HepG2 (cell line): Measurements from ENCODE around the gene CD7. TPM values are rescaled to one million over a fixed set of nuclear protein-coding genes. Genes with fewer than 3 reads are reported as not detected.
A peak's percentile ranks its signal among the peaks of the same experiment; 100 is the strongest.

ENCODE experiments used
- ATAC-seq: fragments of 200-7000 bp; cut with Tn5 transposase; 3 replicates; pipeline ENCODE4 v1.9.1; 2020; ENCODE audit warnings: mild to moderate bottlenecking, moderate library complexity
- BruUV-seq: library from RNA; stranded (reverse); fragments of 400-500 nt; replicated peaks from 2 replicates; lab custom pipeline; 2021; lab: Mats Ljungman, UMichigan
- CTCF ChIA-PET: fragments of 300-600 bp; formaldehyde crosslinking; extraction: SDS; loops from one replicate; lab custom pipeline; 2021; ENCODE audit warnings: low total read pairs, inconsistent platforms, low intra/inter-chr PET ratio; lab: Yijun Ruan, JAX
- POLR2A ChIA-PET: fragments of 350-600 bp; sonication (Branson Sonifier 250); formaldehyde crosslinking; loops from one replicate; lab custom pipeline; 2020; ENCODE audit warnings: antibody characterized with exemption, inconsistent platforms; lab: Yijun Ruan, JAX
- DNase-seq: peaks from one replicate; pipeline ENCODE4 v3.0.0-alpha.2; 2015; ENCODE audit warnings: low spot score
- FAIRE-seq: peaks from 3 replicates; lab custom pipeline; 2011; peaks lifted over from hg19 to GRCh38; lab: Jason Lieb, UNC
- H2AFZ ChIP-seq: one replicate; pipeline ENCODE4 v1.6.1; 2011; ENCODE audit warnings: low read length, inconsistent platforms
- H3K27ac ChIP-seq: fragments of 300-600 bp; 3 replicates; pipeline ENCODE4 v1.8.0; 2011; ENCODE audit warnings: mixed run types, mild to moderate bottlenecking, mixed read lengths, low read length, inconsistent platforms; ENCODE audit not compliant: insufficient read depth; ENCODE audit errors: extremely low read length
- H3K27me3 ChIP-seq, 2 experiments: fragments of 200-600 bp in 1 of 2; 2 replicates in 1 of 2; 3 replicates in 1 of 2; pipeline versions ENCODE4 v1.6.0 to v1.8.0; 2011; ENCODE audit warnings: low read length in 2 of 2, mild to moderate bottlenecking in 2 of 2, moderate library complexity in 2 of 2, inconsistent platforms in 1 of 2; ENCODE audit not compliant: insufficient read depth in 2 of 2, control insufficient read depth in 1 of 2
- H3K36me3 ChIP-seq, 2 experiments: fragments of 200-600 bp in 1 of 2; replicated peaks in 1 of 2; 2 replicates in 1 of 2; 3 replicates in 1 of 2; pipeline versions ENCODE4 v1.5.1 to v1.8.0; 2011; ENCODE audit warnings: low read length in 2 of 2, inconsistent platforms in 1 of 2; ENCODE audit not compliant: insufficient read depth in 2 of 2, control insufficient read depth in 1 of 2
- H3K4me1 ChIP-seq: 2 replicates; pipeline ENCODE4 v1.5.1; 2012; ENCODE audit warnings: low read length, inconsistent platforms; ENCODE audit not compliant: insufficient read depth
- H3K4me2 ChIP-seq: 2 replicates; pipeline ENCODE4 v1.6.0; 2011; ENCODE audit warnings: low read depth, low read length, inconsistent platforms
- H3K4me3 ChIP-seq, 3 experiments: fragments of 200-600 bp in 1 of 3; sonication (generic), shearing (Covaris generic) in 1 of 3; replicated peaks in 1 of 3; 2 replicates each; pipeline ENCODE4 v1.5.1; 2011 to 2016; ENCODE audit warnings: low read length in 3 of 3, inconsistent platforms in 2 of 3, low read depth in 2 of 3, mild to moderate bottlenecking in 2 of 3, control low read depth in 1 of 3, mixed read lengths in 1 of 3; ENCODE audit not compliant: insufficient read depth in 1 of 3
- H3K79me2 ChIP-seq: one replicate; pipeline ENCODE4 v1.6.1; 2011; ENCODE audit warnings: low read length, inconsistent platforms; ENCODE audit not compliant: insufficient read depth
- H3K9ac ChIP-seq: 2 replicates; pipeline ENCODE4 v1.6.0; 2011; ENCODE audit warnings: mild to moderate bottlenecking, low read depth, low read length, inconsistent platforms; ENCODE audit not compliant: insufficient read depth
- H3K9me3 ChIP-seq: 2 replicates; pipeline ENCODE4 v1.5.1; 2012; ENCODE audit warnings: mild to moderate bottlenecking, low read length
- H4K20me1 ChIP-seq: 2 replicates; pipeline ENCODE4 v1.6.0; 2011; ENCODE audit warnings: inconsistent platforms, mild to moderate bottlenecking, low read length, moderate library complexity; ENCODE audit not compliant: insufficient read depth
- AGO1 ChIP-seq: fragments of 200-400 bp; formaldehyde crosslinking; IDR thresholded peaks from 2 replicates; pipeline ENCODE4 v1.6.1; 2017; ENCODE audit warnings: mild to moderate bottlenecking, low read depth, low read length, moderate library complexity; ENCODE audit not compliant: poor library complexity, severe bottlenecking
- EP300 ChIP-seq, 3 experiments: sonication (generic) in 1 of 3; formaldehyde crosslinking in 1 of 3; IDR thresholded peaks; 2 replicates each; pipeline versions ENCODE4 v1.5.1 to v1.6.1; 2011 to 2020; ENCODE audit warnings: low read depth in 2 of 3, low read length in 2 of 3, borderline replicate concordance in 1 of 3, improper control_type of control experiment in 1 of 3, mild to moderate bottlenecking in 1 of 3, missing genetic modification reagents in 1 of 3, moderate library complexity in 1 of 3
- IRF2 ChIP-seq: IDR thresholded peaks from 2 replicates; pipeline ENCODE4 v1.6.1; 2018; ENCODE audit warnings: missing genetic modification reagents, missing compliant biosample characterization
- KDM3A ChIP-seq: IDR thresholded peaks from 2 replicates; pipeline ENCODE4 v1.6.1; 2018; ENCODE audit warnings: low read depth, missing compliant biosample characterization
- KMT2B ChIP-seq: IDR thresholded peaks from 2 replicates; pipeline ENCODE4 v1.6.1; 2016; ENCODE audit warnings: missing genetic modification reagents, missing compliant biosample characterization
- NFYB ChIP-seq: sonication (generic); formaldehyde crosslinking; IDR thresholded peaks from 2 replicates; pipeline ENCODE4 v1.4.0; 2020; ENCODE audit warnings: missing genetic modification reagents
- PHF8 ChIP-seq: sonication (generic); formaldehyde crosslinking; IDR thresholded peaks from 2 replicates; pipeline ENCODE4 v1.5.0; 2020; ENCODE audit warnings: missing genetic modification reagents
- RARA ChIP-seq: IDR thresholded peaks from 2 replicates; pipeline ENCODE4 v1.6.1; 2016; ENCODE audit warnings: missing genetic modification reagents, missing compliant biosample characterization
- RXRA ChIP-seq: sonication (generic); formaldehyde crosslinking; IDR thresholded peaks from 2 replicates; pipeline ENCODE4 v1.5.1; 2020; ENCODE audit warnings: missing genetic modification reagents
- XRCC5 ChIP-seq: fragments of 200-400 bp; formaldehyde crosslinking; optimal IDR thresholded peaks from 2 replicates; pipeline ENCODE3; 2017; ENCODE audit warnings: mild to moderate bottlenecking, low read length
- ZFYVE20 ChIP-seq: sonication (generic); formaldehyde crosslinking; IDR thresholded peaks from 2 replicates; pipeline ENCODE4 v1.8.0; 2023; ENCODE audit warnings: low read depth, mild to moderate bottlenecking, moderate library complexity, missing genetic modification reagents, borderline replicate concordance
- ZMAT3 ChIP-seq: sonication (generic); formaldehyde crosslinking; conservative IDR thresholded peaks from 2 replicates; pipeline ENCODE4 v1.7.0; 2021; ENCODE audit warnings: missing genetic modification reagents
- ZNF317 ChIP-seq: sonication (generic); formaldehyde crosslinking; IDR thresholded peaks from 2 replicates; pipeline ENCODE4 v1.5.0; 2020; ENCODE audit warnings: mild to moderate bottlenecking, missing genetic modification reagents
- WGBS: methylation state at CpG from one replicate; pipeline ENCODE4 v1.1.6; 2017; ENCODE audit warnings: low lambda C conversion rate; 5-methylcytosine and 5-hydroxymethylcytosine counted together
- in situ Hi-C: cut with HindIII; loops from 2 replicates; pipeline ENCODE4 v1.10.0; 2017; ENCODE audit warnings: low pct_unique_long_range_greater_than_20kb; ENCODE audit not compliant: extremely low pct_ligation_motif_present
- intact Hi-C: fragments of 100-400 bp; cut with micrococcal nuclease; formaldehyde crosslinking; loops from one replicate; pipeline ENCODE4 v1.10.0; 2022; ENCODE audit not compliant: unreplicated experiment
- polyA plus RNA-seq, 8 experiments: library from polyadenylated mRNA; depleted of rRNA in 3 of 8; stranded (reverse) in 7 of 8; unstranded in 1 of 8; fragments of >200 nt; fragmentation: Illumina TruSeq in 4 of 8; extraction: Trizol in 4 of 8; gene quantifications; 2 replicates each; pipeline versions ENCODE4 v1.2.1 to v1.2.3, GENCODE V29; 2011 to 2016; ENCODE audit warnings: low read depth in 4 of 8, missing spikeins in 1 of 8, mixed read lengths in 1 of 8; ENCODE audit not compliant: insufficient read depth in 1 of 8
- total RNA-seq, 5 experiments: library from RNA; depleted of rRNA; stranded (reverse); fragments of >200 nt; fragmentation: Illumina TruSeq; extraction: Trizol; gene quantifications; 2 replicates each; pipeline ENCODE4 v1.2.3, GENCODE V29; 2016; ENCODE audit warnings: low read depth in 1 of 5
- TF ChIP-seq, protein P1 (sequence below): sonication (generic); formaldehyde crosslinking; IDR thresholded peaks from 2 replicates; pipeline ENCODE4 v1.9.0; 2021; ENCODE audit warnings: missing genetic modification reagents, mild to moderate bottlenecking, borderline replicate concordance
- TF ChIP-seq, protein P2 (sequence below): IDR thresholded peaks from 2 replicates; pipeline ENCODE4 v1.6.1; 2012; ENCODE audit warnings: inconsistent platforms
- TF ChIP-seq, protein P3 (sequence below): sonication (generic); formaldehyde crosslinking; IDR thresholded peaks from 2 replicates; pipeline ENCODE4 v1.4.0; 2020; ENCODE audit warnings: missing genetic modification reagents
- TF ChIP-seq, protein P4 (sequence below): sonication (generic); formaldehyde crosslinking; IDR thresholded peaks from 2 replicates; pipeline ENCODE4; 2020; ENCODE audit warnings: missing genetic modification reagents, mild to moderate bottlenecking, borderline replicate concordance

Gene CD7
- total and polyA plus RNA-seq, 2 of the 13 experiments (the other 11 are each of a cell fraction or from before 2014, with no cell fraction given): 67.6 to 76.4 TPM

DNA sequence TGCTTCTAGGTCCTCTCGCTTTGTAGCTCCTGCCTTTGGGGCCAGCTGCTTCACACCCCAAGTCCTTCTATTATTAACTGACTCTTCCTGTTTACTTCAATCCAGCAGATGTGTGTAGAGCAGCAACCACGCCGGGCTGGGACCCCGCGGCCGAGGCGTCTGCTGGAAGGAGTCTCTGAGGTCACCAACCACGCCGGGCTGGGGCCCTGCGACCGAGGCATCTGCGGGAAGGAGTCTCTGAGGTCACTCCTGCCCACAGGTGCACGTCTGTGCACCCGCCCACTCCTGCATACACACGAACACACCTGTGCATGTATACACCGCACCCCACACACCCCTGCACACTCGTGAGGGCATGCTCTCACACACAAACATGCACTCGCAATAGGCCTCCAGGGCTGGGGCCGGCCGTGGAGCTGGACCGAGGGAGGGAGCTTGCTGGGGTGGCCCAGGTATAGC is 33.9 kb upstream of the CD7 start:
- ATAC-seq (peak; percentile 23), FAIRE-seq (no peak), DNase-seq (no peak)
- no peaks in the 10 kb centered on the region for H4K20me1 ChIP-seq
- ChIA-PET POLR2A (interaction anchor here (0.8 to 2.4 kb wide), 8 partner anchors 9 to 59 kb away, joined by 3 to 11 read pairs (median 6); no protein-coding TSS in a partner anchor), CTCF (interaction anchor here (0.8 to 5.1 kb wide), 8 partner anchors 21 to 203 kb away, joined by 3 to 41 read pairs (median 4); no protein-coding TSS in a partner anchor)
- peaks cover 94% of the 10 kb centered on the region for H3K4me1 ChIP-seq
- no TSS peak for BruUV-seq
- H2AFZ ChIP-seq: no peak overlapping the region
- no peaks in the 10 kb centered on the region for H3K79me2 ChIP-seq
- H3K27ac ChIP-seq: peak overlapping the region; percentile 4
- H3K4me3 ChIP-seq: no peak overlapping the region
- H3K9ac ChIP-seq: no peak overlapping the region
- WGBS: 46% methylated on average over 21 of the region's 21 CpGs
- H3K36me3 ChIP-seq: no peaks in the 10 kb centered on the region
- in situ Hi-C loops: loop anchor here (5.0 to 10.0 kb wide), 3 partner anchors 36 to 204 kb away; no protein-coding TSS in a partner anchor
- no peaks in the 10 kb centered on the region for H3K9me3 ChIP-seq
- no peaks in the 10 kb centered on the region for H3K27me3 ChIP-seq
- intact Hi-C loops: loop anchor here (2.0 to 5.0 kb wide), 3 partner anchors 36 to 201 kb away; no protein-coding TSS in a partner anchor
- H3K4me2 ChIP-seq: peak overlapping the region; percentile 87; the same call in 1 of the 2 replicates
- TF ChIP-seq RARA (CRISPR knock-in tag) (peak; percentile 46; the same call in 1 of the 2 replicates), KMT2B (CRISPR knock-in tag) (0 out of 2 replicates have a peak, but pooled peaks have one; percentile 24), ZMAT3 (CRISPR knock-in tag) (0 out of 2 replicates have a peak, but pooled peaks have one; percentile 16), AGO1 (peak; percentile 51), RXRA (CRISPR knock-in tag) (0 out of 2 replicates have a peak, but pooled peaks have one; percentile 11), ZFYVE20 (CRISPR knock-in tag) (0 out of 2 replicates have a peak, but pooled peaks have one; percentile 21), PHF8 (CRISPR knock-in tag) (0 out of 2 replicates have a peak, but pooled peaks have one; percentile 2), ZNF317 (0 out of 2 replicates have a peak, but pooled peaks have one; percentile 18), IRF2 (peak; percentile 24; the same call in 1 of the 2 replicates), XRCC5 (peak; percentile 9), KDM3A (CRISPR knock-in tag) (no peak), EP300 (IDR thresholded peaks at IDR 0.05; ENCODE audit: low read depth in 2 of 2, low read length in 2 of 2) (peak in 1 of 2 experiments; percentile 7; a peak in 1 of 4 replicates), EP300 (CRISPR knock-in tag; IDR thresholded peaks at IDR 0.05; ENCODE audit: borderline replicate concordance) (no peak; the same call in 1 of the 2 replicates), NFYB (peak; percentile 1; the same call in 1 of the 2 replicates)
- TF ChIP-seq, protein P1, sequence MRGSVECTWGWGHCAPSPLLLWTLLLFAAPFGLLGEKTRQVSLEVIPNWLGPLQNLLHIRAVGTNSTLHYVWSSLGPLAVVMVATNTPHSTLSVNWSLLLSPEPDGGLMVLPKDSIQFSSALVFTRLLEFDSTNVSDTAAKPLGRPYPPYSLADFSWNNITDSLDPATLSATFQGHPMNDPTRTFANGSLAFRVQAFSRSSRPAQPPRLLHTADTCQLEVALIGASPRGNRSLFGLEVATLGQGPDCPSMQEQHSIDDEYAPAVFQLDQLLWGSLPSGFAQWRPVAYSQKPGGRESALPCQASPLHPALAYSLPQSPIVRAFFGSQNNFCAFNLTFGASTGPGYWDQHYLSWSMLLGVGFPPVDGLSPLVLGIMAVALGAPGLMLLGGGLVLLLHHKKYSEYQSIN: no peak
- TF ChIP-seq, protein P2, sequence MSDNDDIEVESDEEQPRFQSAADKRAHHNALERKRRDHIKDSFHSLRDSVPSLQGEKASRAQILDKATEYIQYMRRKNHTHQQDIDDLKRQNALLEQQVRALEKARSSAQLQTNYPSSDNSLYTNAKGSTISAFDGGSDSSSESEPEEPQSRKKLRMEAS: peak; percentile 27
- TF ChIP-seq, protein P3, sequence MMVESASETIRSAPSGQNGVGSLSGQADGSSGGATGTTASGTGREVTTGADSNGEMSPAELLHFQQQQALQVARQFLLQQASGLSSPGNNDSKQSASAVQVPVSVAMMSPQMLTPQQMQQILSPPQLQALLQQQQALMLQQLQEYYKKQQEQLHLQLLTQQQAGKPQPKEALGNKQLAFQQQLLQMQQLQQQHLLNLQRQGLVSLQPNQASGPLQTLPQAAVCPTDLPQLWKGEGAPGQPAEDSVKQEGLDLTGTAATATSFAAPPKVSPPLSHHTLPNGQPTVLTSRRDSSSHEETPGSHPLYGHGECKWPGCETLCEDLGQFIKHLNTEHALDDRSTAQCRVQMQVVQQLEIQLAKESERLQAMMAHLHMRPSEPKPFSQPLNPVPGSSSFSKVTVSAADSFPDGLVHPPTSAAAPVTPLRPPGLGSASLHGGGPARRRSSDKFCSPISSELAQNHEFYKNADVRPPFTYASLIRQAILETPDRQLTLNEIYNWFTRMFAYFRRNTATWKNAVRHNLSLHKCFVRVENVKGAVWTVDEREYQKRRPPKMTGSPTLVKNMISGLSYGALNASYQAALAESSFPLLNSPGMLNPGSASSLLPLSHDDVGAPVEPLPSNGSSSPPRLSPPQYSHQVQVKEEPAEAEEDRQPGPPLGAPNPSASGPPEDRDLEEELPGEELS (CRISPR knock-in tag): 0 out of 2 replicates have a peak, but pooled peaks have one; percentile 22
- TF ChIP-seq, protein P4, sequence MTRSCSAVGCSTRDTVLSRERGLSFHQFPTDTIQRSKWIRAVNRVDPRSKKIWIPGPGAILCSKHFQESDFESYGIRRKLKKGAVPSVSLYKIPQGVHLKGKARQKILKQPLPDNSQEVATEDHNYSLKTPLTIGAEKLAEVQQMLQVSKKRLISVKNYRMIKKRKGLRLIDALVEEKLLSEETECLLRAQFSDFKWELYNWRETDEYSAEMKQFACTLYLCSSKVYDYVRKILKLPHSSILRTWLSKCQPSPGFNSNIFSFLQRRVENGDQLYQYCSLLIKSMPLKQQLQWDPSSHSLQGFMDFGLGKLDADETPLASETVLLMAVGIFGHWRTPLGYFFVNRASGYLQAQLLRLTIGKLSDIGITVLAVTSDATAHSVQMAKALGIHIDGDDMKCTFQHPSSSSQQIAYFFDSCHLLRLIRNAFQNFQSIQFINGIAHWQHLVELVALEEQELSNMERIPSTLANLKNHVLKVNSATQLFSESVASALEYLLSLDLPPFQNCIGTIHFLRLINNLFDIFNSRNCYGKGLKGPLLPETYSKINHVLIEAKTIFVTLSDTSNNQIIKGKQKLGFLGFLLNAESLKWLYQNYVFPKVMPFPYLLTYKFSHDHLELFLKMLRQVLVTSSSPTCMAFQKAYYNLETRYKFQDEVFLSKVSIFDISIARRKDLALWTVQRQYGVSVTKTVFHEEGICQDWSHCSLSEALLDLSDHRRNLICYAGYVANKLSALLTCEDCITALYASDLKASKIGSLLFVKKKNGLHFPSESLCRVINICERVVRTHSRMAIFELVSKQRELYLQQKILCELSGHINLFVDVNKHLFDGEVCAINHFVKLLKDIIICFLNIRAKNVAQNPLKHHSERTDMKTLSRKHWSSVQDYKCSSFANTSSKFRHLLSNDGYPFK (CRISPR knock-in tag): no peak
